GM18505 (cell line): Measurements from ENCODE around the gene ARHGAP9.

Experiments used
- ATAC-seq: cut with Tn5 transposase; IDR thresholded peaks from one replicate; pipeline ENCODE4 v1.9.1; 2021; ENCODE audit not compliant: unreplicated experiment
- POLR2A ChIP-seq: IDR thresholded peaks from 4 replicates; pipeline ENCODE4 v1.6.1; 2011; ENCODE audit warnings: borderline replicate concordance; ENCODE audit not compliant: insufficient read depth, insufficient read length; ENCODE audit errors: extremely low read depth

Gene ARHGAP9

GRCh38 chr12:57476162-57476992 lies 3.3 kb downstream of the ARHGAP9 start:
- ATAC-seq, result peak; percentile 41
- peak; percentile 66 for TF ChIP-seq POLR2A

GRCh38 chr12:57475271-57476161 lies 4.2 kb downstream of the ARHGAP9 start:
- TF ChIP-seq POLR2A, result peak; percentile 17
- peak; percentile 5 for ATAC-seq

- TF ChIP-seq POLR2A, result no peak
- no peak for ATAC-seq
Measured at GRCh38 chr12:57474862-57475261, 4.8 kb downstream of the ARHGAP9 start.

- ATAC-seq, result no peak
- TF ChIP-seq POLR2A, result no peak
Measured at GRCh38 chr12:57474430-57474829, 5.2 kb downstream of the ARHGAP9 start.

- TF ChIP-seq POLR2A, result no peak
- no peak for ATAC-seq
Measured at GRCh38 chr12:57473886-57474285, 5.8 kb downstream of the ARHGAP9 start.

- TF ChIP-seq POLR2A, result no peak
- ATAC-seq, result no peak
Measured at GRCh38 chr12:57473392-57473791, 6.3 kb downstream of the ARHGAP9 start.

GRCh38 chr12:57472391-57472790 lies 7.3 kb downstream of the ARHGAP9 start:
- ATAC-seq, result no peak
- TF ChIP-seq POLR2A, result no peak

GRCh38 chr12:57471661-57472060 lies 8.0 kb downstream of the ARHGAP9 start:
- ATAC-seq, result no peak
- TF ChIP-seq POLR2A, result no peak

GRCh38 chr12:57470970-57471656 lies 8.6 kb downstream of the ARHGAP9 start:
- no peak for ATAC-seq
- TF ChIP-seq POLR2A, result no peak

GRCh38 chr12:57470286-57470969 lies 9.2 kb downstream of the ARHGAP9 start:
- ATAC-seq, result no peak
- no peak for TF ChIP-seq POLR2A

GRCh38 chr12:57469296-57470164 lies 10.1 kb downstream of the ARHGAP9 start:
- ATAC-seq, result no peak
- peak; percentile 10 for TF ChIP-seq POLR2A

GRCh38 chr12:57467915-57468314 lies 11.8 kb downstream of the ARHGAP9 start:
- ATAC-seq, result no peak
- TF ChIP-seq POLR2A, result no peak
